Lower leg skin (tissue), 4 donors: Measurements from ENCODE around the gene TRIO. TPM values are rescaled to one million over a fixed set of nuclear protein-coding genes. Genes with fewer than 3 reads are reported as not detected.

Source experiments
- DNase-seq, 2 donors: peaks; one replicate each; pipeline ENCODE4 v3.0.0-alpha.2; 2019; ENCODE audit warnings: low spot score in 2 of 2
- H3K4me3 ChIP-seq: fragments of 200-600 bp; sonication (generic); 2 replicates; pipeline ENCODE4 v1.5.1; 2017; ENCODE audit warnings: mild to moderate bottlenecking, low read depth; ENCODE audit not compliant: poor library complexity, severe bottlenecking
- POLR2A ChIP-seq, 2 donors: fragments of 450-650 bp; IDR thresholded peaks; one replicate each; pipeline ENCODE4 v1.6.1; 2016 to 2017; ENCODE audit warnings: antibody characterized with exemption in 2 of 2, mild to moderate bottlenecking in 1 of 2, moderate library complexity in 1 of 2
- WGBS, 2 donors: methylation state at CpG; one replicate each; pipeline ENCODE4 v1.1.5; 2018; 5-methylcytosine and 5-hydroxymethylcytosine counted together
- intact Hi-C: fragments of 100-400 bp; cut with DNase I; formaldehyde crosslinking; loops from one replicate; pipeline ENCODE4 v1.15.0; 2023; ENCODE audit warnings: low total_unique reads
- total RNA-seq, 4 donors: library from RNA; depleted of rRNA; stranded (reverse); fragments of >200 nt; gene quantifications; one replicate each; pipeline ENCODE4 v1.1.0, GENCODE V29; 2016
- TF ChIP-seq, protein P1 (sequence below), 3 donors: fragments of 450-650 bp; IDR thresholded peaks; one replicate each; pipeline ENCODE4 v1.5.1; 2016; ENCODE audit warnings: antibody characterized with exemption in 3 of 3, mild to moderate bottlenecking in 3 of 3, moderate library complexity in 2 of 3

The TRIO gene
- total RNA-seq, 4 donors from 2014 or later: 47.8 to 101 (median 64.5) TPM

DNA sequence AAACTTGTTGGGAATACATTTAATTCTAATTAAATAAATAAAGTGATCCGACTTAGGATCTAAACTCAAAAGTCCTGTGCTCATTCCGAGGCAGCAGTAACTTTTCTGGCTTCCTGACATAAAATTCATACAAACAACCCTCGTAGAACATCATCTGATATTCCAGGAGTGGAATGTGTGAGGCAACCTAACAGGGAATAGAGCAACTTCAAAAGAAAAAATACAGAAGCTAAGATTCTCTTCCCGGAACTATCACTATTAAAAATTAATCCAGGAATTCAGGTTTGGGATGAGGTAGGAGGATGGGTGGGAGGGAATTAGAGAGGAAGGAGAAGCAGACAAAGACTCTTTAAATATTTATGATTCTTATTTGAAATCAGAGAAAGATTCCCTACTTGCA lies 32.9 kb upstream of the TRIO start:
- H3K4me3 ChIP-seq: no peak overlapping the region
- TF ChIP-seq, protein P1, sequence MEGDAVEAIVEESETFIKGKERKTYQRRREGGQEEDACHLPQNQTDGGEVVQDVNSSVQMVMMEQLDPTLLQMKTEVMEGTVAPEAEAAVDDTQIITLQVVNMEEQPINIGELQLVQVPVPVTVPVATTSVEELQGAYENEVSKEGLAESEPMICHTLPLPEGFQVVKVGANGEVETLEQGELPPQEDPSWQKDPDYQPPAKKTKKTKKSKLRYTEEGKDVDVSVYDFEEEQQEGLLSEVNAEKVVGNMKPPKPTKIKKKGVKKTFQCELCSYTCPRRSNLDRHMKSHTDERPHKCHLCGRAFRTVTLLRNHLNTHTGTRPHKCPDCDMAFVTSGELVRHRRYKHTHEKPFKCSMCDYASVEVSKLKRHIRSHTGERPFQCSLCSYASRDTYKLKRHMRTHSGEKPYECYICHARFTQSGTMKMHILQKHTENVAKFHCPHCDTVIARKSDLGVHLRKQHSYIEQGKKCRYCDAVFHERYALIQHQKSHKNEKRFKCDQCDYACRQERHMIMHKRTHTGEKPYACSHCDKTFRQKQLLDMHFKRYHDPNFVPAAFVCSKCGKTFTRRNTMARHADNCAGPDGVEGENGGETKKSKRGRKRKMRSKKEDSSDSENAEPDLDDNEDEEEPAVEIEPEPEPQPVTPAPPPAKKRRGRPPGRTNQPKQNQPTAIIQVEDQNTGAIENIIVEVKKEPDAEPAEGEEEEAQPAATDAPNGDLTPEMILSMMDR (IDR thresholded peaks at IDR 0.05): no peak
- TF ChIP-seq POLR2A (IDR thresholded peaks at IDR 0.05): no peak
- DNase-seq: no peak
- intact Hi-C loops: no loop called here
- 52 to 59% methylated on average over 4 of the region's 4 CpGs for WGBS, 2 donors

DNA sequence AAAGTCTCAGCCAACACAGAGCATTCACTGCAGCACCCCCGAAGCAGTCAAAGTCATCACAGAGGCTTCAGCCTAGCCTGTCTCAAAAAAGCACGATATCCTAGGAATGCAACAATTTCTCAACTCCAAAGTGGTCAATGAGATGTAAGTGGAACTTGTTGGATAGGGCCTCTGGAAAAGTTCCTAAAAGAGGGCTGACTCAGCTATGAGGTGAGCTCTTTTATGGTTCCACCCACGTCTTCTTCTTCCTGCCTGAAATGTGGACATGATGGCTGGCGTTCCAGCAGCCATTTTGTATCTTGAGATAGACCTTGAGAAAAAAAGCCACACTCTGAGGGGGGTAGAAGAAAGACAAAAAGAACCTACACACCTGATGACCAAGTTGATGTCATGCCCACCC lies 32.5 kb upstream of the TRIO start:
- no peak for DNase-seq
- TF ChIP-seq POLR2A (IDR thresholded peaks at IDR 0.05): no peak
- TF ChIP-seq, protein P1 (IDR thresholded peaks at IDR 0.05): no peak
- 51 to 70% methylated on average over 4 of the region's 4 CpGs for WGBS, 2 donors
- intact Hi-C loops: no loop called here
- no peak overlapping the region for H3K4me3 ChIP-seq

DNA sequence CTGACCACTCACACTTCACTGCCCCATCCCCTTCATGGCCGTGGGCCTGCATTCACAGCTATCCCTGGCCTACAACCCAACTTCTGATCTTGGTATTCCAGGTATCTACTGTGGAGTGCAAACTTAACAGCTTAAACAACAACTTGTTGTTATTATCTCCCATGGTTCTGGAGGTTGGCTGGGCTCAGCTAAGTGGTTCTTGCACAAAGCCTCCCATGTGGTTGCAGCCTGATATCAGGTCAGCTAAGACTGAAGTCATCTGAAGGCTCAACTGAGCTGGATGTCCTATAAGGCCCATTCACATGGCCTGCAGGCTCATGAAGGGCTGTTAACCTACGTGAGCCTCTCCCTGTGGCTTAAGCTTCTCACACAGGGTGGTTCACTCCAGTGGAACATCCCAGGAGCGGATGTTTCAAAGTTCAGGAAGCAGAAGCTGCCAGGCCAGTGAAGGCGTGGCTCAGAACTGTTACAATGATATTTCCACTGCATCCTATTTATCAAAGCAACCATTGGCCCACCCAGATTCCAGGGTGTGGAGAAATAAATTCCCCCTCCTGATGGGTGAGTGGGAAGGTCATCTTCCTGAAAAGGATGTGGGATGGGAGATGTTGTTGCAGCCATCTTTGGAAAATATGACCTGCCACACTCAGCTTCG lies 30.0 kb upstream of the TRIO start:
- no peak for DNase-seq
- intact Hi-C loops: no loop called here
- TF ChIP-seq, protein P1 (IDR thresholded peaks at IDR 0.05): no peak
- TF ChIP-seq POLR2A (IDR thresholded peaks at IDR 0.05): no peak
- WGBS, 2 donors: 68 to 71% methylated on average over 5 of the region's 5 CpGs
- no peak overlapping the region for H3K4me3 ChIP-seq

DNA sequence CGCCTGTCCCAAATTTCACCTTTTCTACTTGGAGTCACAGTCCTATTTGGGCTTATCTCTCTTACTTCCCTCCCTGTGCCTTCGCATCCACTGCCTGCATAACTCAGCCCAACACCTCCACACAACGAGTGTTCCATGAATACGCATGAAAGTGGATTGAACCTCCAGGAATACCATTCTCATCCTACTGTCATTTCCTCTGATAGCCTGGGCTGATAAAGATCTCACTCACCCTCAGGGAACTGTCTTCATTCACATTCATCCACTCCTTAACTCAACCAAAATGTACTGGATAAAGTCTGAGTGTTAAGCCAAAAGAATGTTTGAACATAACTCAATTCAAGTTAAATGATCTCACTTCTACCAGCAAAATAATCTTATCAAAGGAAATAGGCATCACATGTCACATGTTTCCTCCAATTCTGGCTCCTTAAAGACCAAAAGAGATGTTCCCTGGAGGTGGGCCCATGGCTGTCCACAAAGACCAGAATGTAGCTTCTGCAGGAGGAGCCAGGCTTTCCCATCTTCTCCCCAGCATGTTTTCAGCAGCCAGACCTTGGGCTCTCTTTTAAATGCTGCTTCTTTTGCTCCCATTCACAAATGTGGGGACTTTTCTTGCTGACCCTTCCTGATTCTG lies 28.4 kb upstream of the TRIO start:
- 81 to 84% methylated on average over 4 of the region's 4 CpGs for WGBS, 2 donors
- TF ChIP-seq POLR2A (IDR thresholded peaks at IDR 0.05): no peak
- TF ChIP-seq, protein P1 (IDR thresholded peaks at IDR 0.05): no peak
- intact Hi-C loops: no loop called here
- no peak overlapping the region for H3K4me3 ChIP-seq
- DNase-seq: no peak

DNA sequence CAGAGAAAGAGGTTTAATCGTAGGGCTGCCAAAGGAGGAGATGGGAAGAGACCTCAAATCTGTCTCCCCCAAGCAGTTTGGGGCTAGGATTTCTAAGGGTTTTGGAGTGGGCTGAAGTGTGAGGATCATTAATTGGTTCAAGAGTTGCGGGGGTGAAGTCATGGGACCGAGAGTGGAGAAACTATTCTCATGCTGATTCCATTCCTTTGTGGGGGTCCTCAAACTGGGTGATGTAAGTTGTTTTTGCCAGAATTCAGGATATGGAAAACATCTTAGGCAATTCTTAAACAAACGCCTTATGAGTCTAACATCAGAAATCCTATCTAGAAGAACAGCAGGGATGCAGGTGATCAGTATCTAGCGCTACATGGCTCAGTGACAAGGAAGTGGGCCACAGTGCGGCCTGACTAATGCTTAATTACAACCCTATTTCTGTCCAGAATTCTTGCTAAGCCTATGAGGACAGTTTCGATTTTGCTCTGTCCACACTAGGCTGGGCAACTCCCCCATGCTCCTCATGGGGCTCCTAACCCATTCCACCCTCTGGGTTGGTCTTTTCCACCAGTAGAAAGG lies 27.7 kb upstream of the TRIO start:
- WGBS, 2 donors: 89 to 90% methylated on average over 7 of the region's 7 CpGs
- TF ChIP-seq POLR2A (IDR thresholded peaks at IDR 0.05): no peak
- TF ChIP-seq, protein P1 (IDR thresholded peaks at IDR 0.05): no peak
- intact Hi-C loops: no loop called here
- no peak for DNase-seq
- H3K4me3 ChIP-seq: no peak overlapping the region
